Ishikawa (cell line): ENCODE measurements around the gene SLC37A3.

Source experiments
- MAX ChIP-seq: IDR thresholded peaks from 2 replicates; pipeline ENCODE4 v1.6.1; 2012
- NFIC ChIP-seq: IDR thresholded peaks from 2 replicates; pipeline ENCODE4 v1.6.1; 2012
- YY1 ChIP-seq: IDR thresholded peaks from 2 replicates; pipeline ENCODE4 v1.6.1; 2012; ENCODE audit warnings: low read depth

- no peak for TF ChIP-seq YY1
- TF ChIP-seq NFIC = no peak
- no peak for TF ChIP-seq MAX
These were observed 110.3 kb downstream of the SLC37A3 start for GRCh38 chr7:140287988-140288387.
